Fibroblast of the aortic adventitia (primary cell): ENCODE data around the gene LDLRAP1. TPM values are rescaled to one million over a fixed set of nuclear protein-coding genes. Genes with fewer than 3 reads are reported as not detected.

Source experiments
- DNase-seq: peaks from one replicate; pipeline ENCODE4 v3.0.0-alpha.2; 2010; ENCODE audit warnings: low read depth
- H3K4me3 ChIP-seq: 2 replicates; pipeline ENCODE4 v1.5.1; 2011; ENCODE audit warnings: low read depth, mild to moderate bottlenecking, control low read depth, low read length, moderate library complexity
- CTCF ChIP-seq: IDR thresholded peaks from 2 replicates; pipeline ENCODE4 v1.5.1; 2011; ENCODE audit warnings: mild to moderate bottlenecking, low read length, control low read depth, inconsistent platforms; ENCODE audit not compliant: insufficient read depth
- total RNA-seq: library from RNA; depleted of rRNA; stranded (reverse); fragments of >200 nt; gene quantifications from 2 replicates; pipeline ENCODE4 v1.2.3, GENCODE V29; 2012; ENCODE audit warnings: low replicate concordance

The LDLRAP1 gene
- total RNA-seq, 1 donor = 12.4 TPM

GRCh38 chr1:25515033-25515432, 28.4 kb upstream of the LDLRAP1 start:
- TF ChIP-seq CTCF = no peak
- DNase-seq = no peak
- H3K4me3 ChIP-seq = no peak overlapping the region

GRCh38 chr1:25516686-25517085, 26.7 kb upstream of the LDLRAP1 start:
- no peak for TF ChIP-seq CTCF
- no peak for DNase-seq
- H3K4me3 ChIP-seq = no peak overlapping the region

GRCh38 chr1:25517476-25518394, 25.7 kb upstream of the LDLRAP1 start:
- DNase-seq = no peak
- no peak for TF ChIP-seq CTCF
- H3K4me3 ChIP-seq = no peak overlapping the region

- peak; percentile 52 for DNase-seq
- no peak overlapping the region for H3K4me3 ChIP-seq
- no peak for TF ChIP-seq CTCF
Measured at GRCh38 chr1:25519624-25520023, 23.8 kb upstream of the LDLRAP1 start.

- TF ChIP-seq CTCF = peak; percentile 71
- peak; percentile 81 for DNase-seq
- no peak overlapping the region for H3K4me3 ChIP-seq
Measured at GRCh38 chr1:25520446-25521061, 22.9 kb upstream of the LDLRAP1 start.

GRCh38 chr1:25522031-25522655, 21.3 kb upstream of the LDLRAP1 start:
- H3K4me3 ChIP-seq = no peak overlapping the region
- no peak for TF ChIP-seq CTCF
- DNase-seq = no peak
